Measurements from ENCODE around the gene COLGALT1. TPM values are rescaled to one million over a fixed set of nuclear protein-coding genes. Genes with fewer than 3 reads are reported as not detected.
A peak's percentile ranks its signal among the peaks of the same experiment; 100 is the strongest.
"Not testable (repeated sequence)": the region's sequence is repeated elsewhere in the genome, so short reads cannot be mapped to it uniquely, and the experiment has no call there.

Gene COLGALT1
- total RNA-seq: 10 to 100 TPM; 19.3 to 35.9 (median 33.0) TPM

- TF ChIP-seq POLR2A (IDR thresholded peaks at IDR 0.05) (peak in 1 of 2 donors; percentile 55), CTCF (IDR thresholded peaks at IDR 0.05) (peak in 1 of 6 experiments; percentile 27)
- Histone ChIP-seq H3K36me3 (peaks cover 0 to 4% of the 10 kb centered on the region in 2 donors), H3K9me3 (no peaks in the 10 kb centered on the region), H3K4me1 (peaks cover 12 to 15% of the 10 kb centered on the region in 2 donors), H3K27ac (peak within 1 kb of the TSS; percentile 55 to 82 (median 75)), H3K4me3 (replicated peaks in 1 of 3) (peak within 1 kb of the TSS; percentile 93 to 95 (median 93)), H3K27me3 (no peaks in the 10 kb centered on the region)
- peak; percentile 99 for DNase-seq
- intact Hi-C loops (cut with DNase I): loop anchor here (5.0 kb wide), 1 partner anchor 43 kb away; the partner anchor contains the start of gene PGLS
- no CpG with 5 or more reads among the region's 64 CpGs for WGBS, 2 donors
These were observed at the start of gene COLGALT1 for GRCh38 chr19:17555480-17555928. Gene COLGALT1 (plus strand): TSS chr19:17555649. CDS start chr19:17555714, 65 bp downstream.

GRCh38 chr19:17506745-17507144 is 48.7 kb upstream of the COLGALT1 start:
- TF ChIP-seq POLR2A (IDR thresholded peaks at IDR 0.05): no peak
- no peak for TF ChIP-seq CTCF (IDR thresholded peaks at IDR 0.05)
- Histone ChIP-seq H3K4me3 (replicated peaks in 1 of 3) (no peak overlapping the region), H3K27me3 (no peaks in the 10 kb centered on the region), H3K36me3 (peaks cover 0 to 5% of the 10 kb centered on the region in 2 donors), H3K27ac (no peak overlapping the region), H3K9me3 (no peaks in the 10 kb centered on the region), H3K4me1 (peaks cover 9 to 10% of the 10 kb centered on the region in 2 donors)
- no peak for DNase-seq
- WGBS, 2 donors: 83 to 86% methylated on average over 9 of the region's 9 CpGs
- intact Hi-C loops (cut with DNase I): no loop called here

- H3K36me3 ChIP-seq; H3K27me3 ChIP-seq; intact Hi-C loops (cut with DNase I); H3K9me3 ChIP-seq; DNase-seq; H3K27ac ChIP-seq; H3K4me3 ChIP-seq (replicated peaks in 1 of 3): not testable (repeated sequence)
- WGBS, 2 donors: 94 to 100% methylated on average over 3 of the region's 3 CpGs
- peaks cover 13 to 15% of the 10 kb centered on the region in 2 donors for H3K4me1 ChIP-seq
These were observed 46.9 kb upstream of the COLGALT1 start for GRCh38 chr19:17508558-17508933.

- DNase-seq: no peak
- peak overlapping the region in 2 of 3 donors; percentile 98 to 99 for H3K27ac ChIP-seq
- WGBS, 2 donors: 47 to 55% methylated on average over 13 of the region's 13 CpGs
- TF ChIP-seq CTCF (IDR thresholded peaks at IDR 0.05) (no peak), POLR2A (IDR thresholded peaks at IDR 0.05) (no peak)
- H3K4me1 ChIP-seq: peaks cover 13 to 15% of the 10 kb centered on the region in 2 donors
- no peaks in the 10 kb centered on the region for H3K27me3 ChIP-seq
- intact Hi-C loops (cut with DNase I): loop anchor here (5.0 kb wide), 2 partner anchors 38 to 47 kb away; partner anchors contain the start of genes COLGALT1 and SLC27A1
- peak overlapping the region; percentile 25 to 99 (median 97) for H3K4me3 ChIP-seq (replicated peaks in 1 of 3)
- no peaks in the 10 kb centered on the region for H3K9me3 ChIP-seq
- no peaks in the 10 kb centered on the region for H3K36me3 ChIP-seq
These were observed 45.0 kb upstream of the COLGALT1 start for GRCh38 chr19:17510220-17510993.

- H3K4me3 ChIP-seq (replicated peaks in 1 of 3): peak overlapping the region; percentile 47 to 99 (median 97)
- no peaks in the 10 kb centered on the region for H3K27me3 ChIP-seq
- 0 to 3% methylated on average over 4 to 8 of the region's 82 CpGs for WGBS, 2 donors
- H3K4me1 ChIP-seq: peaks cover 13 to 15% of the 10 kb centered on the region in 2 donors
- H3K27ac ChIP-seq: peak overlapping the region; percentile 97 to 99 (median 98)
- intact Hi-C loops (cut with DNase I): loop anchor here (5.0 kb wide), 2 partner anchors 40 to 45 kb away; partner anchors contain the start of genes COLGALT1 and SLC27A1
- TF ChIP-seq POLR2A (IDR thresholded peaks at IDR 0.05) (peak; percentile 6 to 21), CTCF (IDR thresholded peaks at IDR 0.05) (peak in 3 of 6 experiments; percentile 16 to 36 (median 22))
- peak; percentile 88 to 89 for DNase-seq
- H3K36me3 ChIP-seq: peaks cover 0 to 6% of the 10 kb centered on the region in 2 donors
- H3K9me3 ChIP-seq: no peaks in the 10 kb centered on the region
These were observed 43.5 kb upstream of the COLGALT1 start for GRCh38 chr19:17511724-17512573.

Data from thyroid gland (tissue), 4 donors.